Activated effector memory CD4-positive, alpha-beta T cell treated with Interleukin-2 at 50 U/mL for 16 hours (primary cell): ENCODE measurements around the gene EMC9.

Experiments used
- DNase-seq: peaks from one replicate; pipeline ENCODE4 v3.0.0-alpha.2; 2020

Gene EMC9

GRCh38 chr14:24177041-24177825 lies 35.8 kb upstream of the EMC9 start:
- no peak for DNase-seq

- DNase-seq, result no peak
Observed at GRCh38 chr14:24176599-24176998, 35.2 kb upstream of the EMC9 start.

DNA sequence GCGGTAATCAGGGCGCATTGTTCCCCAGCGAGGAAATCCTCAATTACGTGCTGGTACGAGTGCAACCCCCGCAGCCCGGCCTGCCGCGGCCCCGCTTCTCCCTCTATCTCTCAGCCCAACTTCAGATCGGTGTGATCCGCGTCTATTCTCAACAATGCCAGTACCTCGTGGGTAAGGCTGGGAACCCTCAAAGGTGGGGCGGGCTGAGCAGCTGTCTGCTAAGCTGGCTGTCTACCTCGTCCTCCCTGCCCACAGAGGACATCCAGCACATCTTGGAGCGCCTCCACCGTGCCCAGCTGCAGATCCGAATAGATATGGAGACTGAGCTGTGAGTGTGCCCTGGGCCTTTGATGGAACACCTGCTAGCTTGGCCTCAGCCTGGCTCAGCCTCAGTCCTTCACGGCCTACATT lies 31.5 kb upstream of the EMC9 start:
- DNase-seq, result no peak

GRCh38 chr14:24172261-24172860 lies 31.0 kb upstream of the EMC9 start:
- DNase-seq, result no peak

DNA sequence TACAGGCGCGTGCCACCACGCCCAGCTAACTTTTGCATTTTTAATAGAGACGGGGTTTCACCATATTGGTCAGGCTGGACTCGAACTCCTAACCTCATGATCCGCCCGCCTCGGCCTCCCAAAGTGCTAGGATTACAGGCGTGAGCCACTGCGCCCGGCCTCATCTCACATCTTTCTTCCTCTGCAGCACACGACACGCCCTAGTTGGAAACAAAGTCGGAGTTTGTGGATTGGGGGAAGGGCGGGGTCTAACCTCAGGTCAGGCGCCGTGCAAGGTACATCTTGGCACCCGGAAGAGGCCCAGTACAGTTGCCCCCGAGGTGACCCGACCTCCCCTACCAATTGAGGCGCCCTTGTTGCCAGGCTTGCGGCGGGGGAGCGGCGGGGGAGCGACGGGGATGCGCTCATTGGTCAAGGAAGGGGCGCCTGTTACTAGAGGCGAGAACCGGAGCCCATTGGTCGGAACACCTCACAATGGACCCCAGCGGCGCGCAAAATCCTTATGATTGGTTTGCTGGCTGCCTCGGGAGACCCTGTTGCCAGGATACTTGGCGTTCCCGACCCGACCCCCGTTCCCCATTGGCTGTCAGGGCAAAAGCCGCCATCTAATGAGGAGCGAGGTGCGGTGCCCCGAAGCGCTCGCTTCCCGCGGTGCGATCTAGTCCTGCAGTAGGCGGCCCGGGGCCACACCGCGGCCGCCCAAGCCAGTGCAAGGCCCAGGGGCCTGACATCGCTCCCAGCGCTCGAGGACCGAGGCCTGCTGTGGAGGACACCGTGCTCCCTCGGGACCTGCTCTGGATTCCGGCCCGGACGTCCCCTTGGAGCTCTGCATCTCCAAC lies 30.2 kb upstream of the EMC9 start, which contains the start of gene REC8:
TSS of gene REC8 (plus strand) at position 659 of the 839 bp plus-strand sequence. CDS start 473 bp downstream, outside the sequence.
- peak; percentile 63 for DNase-seq

- DNase-seq, result no peak
Observed at GRCh38 chr14:24167469-24168114, 26.2 kb upstream of the EMC9 start.

- no peak for DNase-seq
Observed at GRCh38 chr14:24165785-24166184, 24.4 kb upstream of the EMC9 start.

GRCh38 chr14:24164518-24164991 lies 23.2 kb upstream of the EMC9 start:
- DNase-seq, result no peak

- DNase-seq, result no peak
Observed at GRCh38 chr14:24162093-24162492, 20.7 kb upstream of the EMC9 start.

DNA sequence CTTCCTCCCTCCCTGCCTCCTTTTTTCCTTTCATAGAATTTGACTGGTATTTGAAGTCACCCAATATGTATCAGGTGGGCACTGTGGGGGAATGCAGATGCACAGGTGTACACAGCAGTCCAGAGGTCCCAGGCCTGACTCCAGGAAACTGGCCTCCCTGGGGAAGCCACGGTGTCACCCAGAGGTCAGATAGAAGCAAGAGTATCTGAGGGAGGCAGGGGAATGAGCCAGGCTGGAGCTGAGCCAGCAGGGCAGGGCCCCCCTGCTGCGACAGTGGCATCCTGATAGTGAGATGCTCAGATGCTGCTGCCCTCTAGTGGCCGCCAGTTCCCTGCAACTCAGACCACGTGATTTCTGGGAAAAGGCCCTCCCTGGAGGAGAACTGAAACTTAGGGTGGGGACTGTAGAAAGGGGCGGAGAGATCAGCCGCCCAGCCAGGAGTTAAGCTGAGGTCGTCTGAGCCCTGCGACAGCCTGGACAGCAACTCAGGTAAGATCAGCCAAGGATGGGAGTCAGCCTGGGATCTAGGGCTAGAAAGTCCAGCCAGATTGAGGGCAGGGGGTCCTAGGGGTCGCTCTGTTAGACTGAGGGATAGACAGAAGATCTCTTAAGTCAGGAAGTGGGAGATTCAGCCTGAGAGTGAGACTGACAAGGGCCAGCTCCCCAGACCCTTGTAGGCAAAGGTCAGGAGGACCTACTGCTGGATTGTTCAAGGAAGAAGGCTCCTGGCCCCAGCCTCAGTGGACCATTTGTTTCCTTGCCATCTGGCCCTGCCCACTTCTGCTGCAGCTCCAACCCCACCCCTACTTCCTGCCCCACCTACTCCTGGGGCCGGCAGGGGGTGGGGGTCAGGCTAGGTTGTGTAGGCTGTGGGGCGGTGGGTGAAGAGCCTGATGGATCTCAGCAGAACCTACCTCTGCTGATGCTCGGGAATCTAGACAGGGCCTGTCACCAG lies 19.7 kb upstream of the EMC9 start, which contains the start of gene IRF9:
TSS of gene IRF9 (plus strand) at position 416 of the 955 bp plus-strand sequence. CDS start 880 bp downstream, outside the sequence.
- peak; percentile 95 for DNase-seq

DNA sequence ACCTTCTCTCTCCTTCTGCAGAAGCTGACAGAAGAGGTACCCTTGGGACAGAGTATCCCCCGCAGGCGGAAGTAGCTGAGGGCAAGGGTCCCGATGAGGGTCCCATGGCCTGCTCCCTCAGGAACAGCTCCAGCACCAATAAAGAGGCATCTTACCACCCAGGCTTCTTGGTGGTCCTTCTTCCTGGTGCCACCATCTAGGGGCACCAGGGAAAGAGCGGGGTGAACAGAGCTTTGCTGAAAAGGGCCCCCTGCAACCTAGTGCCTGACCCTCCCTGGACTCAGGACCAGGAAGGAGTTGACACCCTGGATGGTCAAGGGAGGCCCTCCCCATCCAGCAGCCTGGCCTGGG lies 19.1 kb upstream of the EMC9 start:
- no peak for DNase-seq

DNA sequence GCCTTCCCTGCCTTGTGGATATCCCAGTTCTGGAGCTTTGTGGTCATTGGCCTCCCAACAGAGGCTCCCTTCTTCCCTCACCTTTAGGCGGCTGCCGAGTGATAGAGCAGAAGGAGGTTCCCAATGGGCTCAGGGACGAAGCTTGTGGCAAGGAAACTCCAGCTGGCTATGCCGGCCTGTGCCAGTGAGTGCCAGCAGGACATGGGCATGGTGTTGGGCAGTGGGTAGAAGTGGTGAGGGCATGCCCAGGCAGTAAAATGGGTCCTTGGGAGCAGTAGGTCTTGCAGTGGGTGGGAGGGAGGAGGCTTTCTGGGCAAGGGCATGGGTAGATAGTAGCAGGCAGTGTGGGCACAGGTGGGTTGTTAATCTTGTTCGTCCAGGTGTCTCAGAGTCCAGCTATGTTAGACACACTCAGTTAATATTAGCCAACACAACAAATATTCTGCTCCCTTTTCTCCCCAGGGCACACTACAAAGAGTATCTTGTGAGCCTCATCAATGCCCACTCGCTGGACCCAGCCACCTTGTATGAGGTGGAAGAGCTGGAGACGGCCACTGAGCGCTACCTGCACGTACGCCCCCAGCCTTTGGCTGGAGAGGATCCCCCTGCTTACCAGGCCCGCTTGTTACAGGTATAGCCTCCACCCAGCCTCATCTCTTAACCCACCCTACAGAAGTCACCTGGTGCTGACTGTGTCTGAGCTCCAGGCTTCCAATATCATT lies 18.5 kb upstream of the EMC9 start:
- DNase-seq, result no peak

DNA sequence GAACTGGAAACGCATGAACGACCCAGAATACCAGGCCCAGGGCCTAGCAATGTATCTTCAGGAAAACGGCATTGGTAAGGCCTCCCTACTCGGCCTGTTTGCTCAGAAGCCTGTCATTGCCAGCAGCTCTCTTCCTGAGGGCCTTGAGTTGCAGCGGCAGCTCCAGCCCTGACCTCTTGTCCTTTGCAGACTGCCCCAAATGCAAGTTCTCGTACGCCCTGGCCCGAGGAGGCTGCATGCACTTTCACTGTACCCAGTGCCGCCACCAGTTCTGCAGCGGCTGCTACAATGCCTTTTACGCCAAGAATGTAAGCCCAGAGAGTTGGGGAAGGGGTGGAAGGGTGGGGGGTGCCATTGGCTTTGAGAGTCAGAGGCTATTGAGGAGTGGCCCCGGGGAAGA lies 15.9 kb upstream of the EMC9 start:
- no peak for DNase-seq

DNA sequence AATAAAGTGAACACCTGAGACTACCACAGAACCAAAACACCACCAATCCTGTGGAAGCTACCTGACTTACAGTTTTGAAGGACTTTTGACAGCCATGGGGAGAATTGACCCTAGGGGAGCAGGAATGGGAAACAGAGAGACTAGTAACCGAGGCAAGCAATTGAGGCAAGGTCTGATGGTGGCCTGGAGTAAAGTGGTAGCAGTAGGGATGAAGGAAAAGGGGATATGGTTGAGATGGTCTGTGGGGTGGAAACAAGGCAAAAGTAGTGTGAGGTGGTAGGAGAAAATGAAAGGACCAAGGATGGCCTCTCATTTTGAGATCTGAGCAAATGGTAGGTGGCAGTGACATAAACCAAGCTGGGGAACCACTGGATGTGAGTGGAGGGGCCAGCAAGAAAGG lies 15.4 kb upstream of the EMC9 start:
- no peak for DNase-seq

- DNase-seq, result no peak
Observed at GRCh38 chr14:24155100-24155499, 13.7 kb upstream of the EMC9 start.

- no peak for DNase-seq
Observed at GRCh38 chr14:24151404-24152080, 10.2 kb upstream of the EMC9 start.

- DNase-seq, result no peak
Observed at GRCh38 chr14:24150993-24151392, 9.6 kb upstream of the EMC9 start.

GRCh38 chr14:24150567-24150966 lies 9.2 kb upstream of the EMC9 start:
- DNase-seq, result no peak

DNA sequence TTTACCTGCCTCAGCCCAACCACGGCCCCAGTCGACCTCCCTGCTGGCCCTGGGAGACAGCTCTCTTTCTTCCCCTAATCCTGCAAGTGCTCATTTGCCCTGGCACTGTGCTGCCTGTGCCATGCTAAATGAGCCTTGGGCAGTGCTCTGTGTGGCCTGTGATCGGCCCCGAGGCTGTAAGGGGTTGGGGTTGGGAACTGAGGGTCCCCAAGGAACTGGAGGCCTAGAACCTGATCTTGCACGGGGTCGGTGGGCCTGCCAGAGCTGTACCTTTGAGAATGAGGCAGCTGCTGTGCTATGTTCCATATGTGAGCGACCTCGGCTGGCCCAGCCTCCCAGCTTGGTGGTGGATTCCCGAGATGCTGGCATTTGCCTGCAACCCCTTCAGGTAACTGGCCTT lies 8.7 kb upstream of the EMC9 start:
- DNase-seq, result no peak

- no peak for DNase-seq
Observed at GRCh38 chr14:24149302-24149969, 8.0 kb upstream of the EMC9 start.
